Measurements from ENCODE around the gene NUBP1. TPM values are rescaled to one million over a fixed set of nuclear protein-coding genes. Genes with fewer than 3 reads are reported as not detected.

Gene NUBP1
- total RNA-seq, 1 experiment from 2014 or later = 34.3 TPM

DNA sequence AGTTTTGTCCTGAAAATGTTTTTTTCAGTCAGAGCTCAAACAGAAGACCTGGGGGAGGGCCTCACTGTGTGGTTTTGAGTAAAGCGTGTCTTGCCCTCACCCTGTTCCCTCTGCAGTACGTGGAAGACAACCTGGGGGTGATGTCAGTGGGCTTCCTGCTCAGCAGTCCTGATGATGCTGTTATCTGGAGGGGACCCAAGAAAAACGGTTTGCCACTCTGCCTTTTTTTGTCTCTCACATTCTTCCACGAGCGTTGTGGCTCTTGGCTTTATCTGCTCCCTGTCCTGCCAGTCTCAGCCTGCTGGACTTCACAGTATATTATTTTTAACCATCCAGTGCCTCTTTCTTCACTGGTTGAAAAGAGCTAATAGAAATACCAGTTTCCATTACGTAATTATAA is 12.9 kb downstream of the NUBP1 start:
- H3K27me3 ChIP-seq (ENCODE audit: low read length) = no peaks in the 10 kb centered on the region
- H3K79me2 ChIP-seq (ENCODE audit: low read length) = no peaks in the 10 kb centered on the region
- H3K9ac ChIP-seq (ENCODE audit: low read length) = no peak overlapping the region
- no peaks in the 10 kb centered on the region for H4K20me1 ChIP-seq (ENCODE audit: low read length)
- ChIA-PET CTCF (no interaction called here), POLR2A (ENCODE audit: unreplicated experiment) (no interaction called here)
- TF ChIP-seq EZH2phosphoT487 (IDR thresholded peaks at IDR 0.05; ENCODE audit: borderline replicate concordance, low read length) (no peak), EZH2 (IDR thresholded peaks at IDR 0.05; ENCODE audit: low read length, unreplicated experiment) (no peak)
- TF ChIP-seq, protein P1, sequence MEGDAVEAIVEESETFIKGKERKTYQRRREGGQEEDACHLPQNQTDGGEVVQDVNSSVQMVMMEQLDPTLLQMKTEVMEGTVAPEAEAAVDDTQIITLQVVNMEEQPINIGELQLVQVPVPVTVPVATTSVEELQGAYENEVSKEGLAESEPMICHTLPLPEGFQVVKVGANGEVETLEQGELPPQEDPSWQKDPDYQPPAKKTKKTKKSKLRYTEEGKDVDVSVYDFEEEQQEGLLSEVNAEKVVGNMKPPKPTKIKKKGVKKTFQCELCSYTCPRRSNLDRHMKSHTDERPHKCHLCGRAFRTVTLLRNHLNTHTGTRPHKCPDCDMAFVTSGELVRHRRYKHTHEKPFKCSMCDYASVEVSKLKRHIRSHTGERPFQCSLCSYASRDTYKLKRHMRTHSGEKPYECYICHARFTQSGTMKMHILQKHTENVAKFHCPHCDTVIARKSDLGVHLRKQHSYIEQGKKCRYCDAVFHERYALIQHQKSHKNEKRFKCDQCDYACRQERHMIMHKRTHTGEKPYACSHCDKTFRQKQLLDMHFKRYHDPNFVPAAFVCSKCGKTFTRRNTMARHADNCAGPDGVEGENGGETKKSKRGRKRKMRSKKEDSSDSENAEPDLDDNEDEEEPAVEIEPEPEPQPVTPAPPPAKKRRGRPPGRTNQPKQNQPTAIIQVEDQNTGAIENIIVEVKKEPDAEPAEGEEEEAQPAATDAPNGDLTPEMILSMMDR (conservative IDR thresholded peaks at IDR 0.05; ENCODE audit: low read depth, low read length) = no peak
- no peak overlapping the region for H2AFZ ChIP-seq (ENCODE audit: low read length)
- DNase-seq (no peak), ATAC-seq (no peak)
- no TSS peak for BruUV-seq (replicated peaks)
- H3K9me2 ChIP-seq (replicated peaks; ENCODE audit: low read length) = no peaks in the 10 kb centered on the region
- H3K4me3 ChIP-seq (ENCODE audit: low read length) = no peak overlapping the region
- H3K4me1 ChIP-seq (ENCODE audit: insufficient read depth, low read length) = peaks cover 16% of the 10 kb centered on the region
- no peak overlapping the region for H3K4me2 ChIP-seq (ENCODE audit: low read length)
- H3F3A ChIP-seq (ENCODE audit: low read length, unreplicated experiment) = no peaks in the 10 kb centered on the region
- no peak overlapping the region for H3K27ac ChIP-seq (ENCODE audit: low read length)
- no peaks in the 10 kb centered on the region for H3K9me3 ChIP-seq (ENCODE audit: low read length)
- H3K36me3 ChIP-seq (ENCODE audit: low read depth, low read length) = no peaks in the 10 kb centered on the region
- intact Hi-C loops (cut with micrococcal nuclease) = no loop called here

- no peaks in the 10 kb centered on the region for H3F3A ChIP-seq (ENCODE audit: low read length, unreplicated experiment)
- no peaks in the 10 kb centered on the region for H3K9me2 ChIP-seq (replicated peaks; ENCODE audit: low read length)
- no peak overlapping the region for H3K9ac ChIP-seq (ENCODE audit: low read length)
- H3K36me3 ChIP-seq (ENCODE audit: low read depth, low read length) = no peaks in the 10 kb centered on the region
- no peak overlapping the region for H3K27ac ChIP-seq (ENCODE audit: low read length)
- H3K9me3 ChIP-seq (ENCODE audit: low read length) = no peaks in the 10 kb centered on the region
- no TSS peak for BruUV-seq (replicated peaks)
- DNase-seq (no peak), ATAC-seq (no peak)
- POLR2A ChIA-PET (ENCODE audit: unreplicated experiment) = no interaction called here
- H3K4me1 ChIP-seq (ENCODE audit: insufficient read depth, low read length) = peaks cover 1% of the 10 kb centered on the region
- H3K4me3 ChIP-seq (ENCODE audit: low read length) = no peak overlapping the region
- no peaks in the 10 kb centered on the region for H3K27me3 ChIP-seq (ENCODE audit: low read length)
- no peak overlapping the region for H2AFZ ChIP-seq (ENCODE audit: low read length)
- no peak overlapping the region for H3K4me2 ChIP-seq (ENCODE audit: low read length)
- H3K79me2 ChIP-seq (ENCODE audit: low read length) = no peaks in the 10 kb centered on the region
- intact Hi-C loops (cut with micrococcal nuclease) = no loop called here
- no peak for TF ChIP-seq EZH2 (IDR thresholded peaks at IDR 0.05; ENCODE audit: low read length, unreplicated experiment)
- no peaks in the 10 kb centered on the region for H4K20me1 ChIP-seq (ENCODE audit: low read length)
- CTCF ChIA-PET = no interaction called here
Observed at GRCh38 chr16:10760858-10761257, 17.2 kb downstream of the NUBP1 start.

GRCh38 chr16:10761373-10761772 is 17.7 kb downstream of the NUBP1 start:
- no peaks in the 10 kb centered on the region for H3K9me2 ChIP-seq (replicated peaks; ENCODE audit: low read length)
- H3K4me3 ChIP-seq (ENCODE audit: low read length) = no peak overlapping the region
- BruUV-seq (replicated peaks) = no TSS peak
- no peak overlapping the region for H3K27ac ChIP-seq (ENCODE audit: low read length)
- no peaks in the 10 kb centered on the region for H3F3A ChIP-seq (ENCODE audit: low read length, unreplicated experiment)
- no peaks in the 10 kb centered on the region for H4K20me1 ChIP-seq (ENCODE audit: low read length)
- no peaks in the 10 kb centered on the region for H3K27me3 ChIP-seq (ENCODE audit: low read length)
- no peaks in the 10 kb centered on the region for H3K36me3 ChIP-seq (ENCODE audit: low read depth, low read length)
- H3K4me2 ChIP-seq (ENCODE audit: low read length) = no peak overlapping the region
- ATAC-seq (no peak), DNase-seq (no peak)
- H3K9ac ChIP-seq (ENCODE audit: low read length) = no peak overlapping the region
- POLR2A ChIA-PET (ENCODE audit: unreplicated experiment) = no interaction called here
- TF ChIP-seq, protein P1 (conservative IDR thresholded peaks at IDR 0.05; ENCODE audit: low read depth, low read length) = no peak
- no peak for TF ChIP-seq EZH2 (IDR thresholded peaks at IDR 0.05; ENCODE audit: low read length, unreplicated experiment)
- no peak for TF ChIP-seq EZH2phosphoT487 (IDR thresholded peaks at IDR 0.05; ENCODE audit: borderline replicate concordance, low read length)
- H3K4me1 ChIP-seq (ENCODE audit: insufficient read depth, low read length) = no peaks in the 10 kb centered on the region
- H3K79me2 ChIP-seq (ENCODE audit: low read length) = no peaks in the 10 kb centered on the region
- no peak overlapping the region for H2AFZ ChIP-seq (ENCODE audit: low read length)
- CTCF ChIA-PET = no interaction called here
- intact Hi-C loops (cut with micrococcal nuclease) = no loop called here
- H3K9me3 ChIP-seq (ENCODE audit: low read length) = no peaks in the 10 kb centered on the region

Data from PC-3 (cell line).